Measurements from ENCODE around the gene NRXN3. TPM values are rescaled to one million over a fixed set of nuclear protein-coding genes. Genes with fewer than 3 reads are reported as not detected.

Gene NRXN3
- total and polyA plus RNA-seq, 8 donors = 0.29 to 41.1 (median 9.1) TPM

- H3K27me3 ChIP-seq = no peaks in the 10 kb centered on the region
- TF ChIP-seq POLR2A (IDR thresholded peaks at IDR 0.05) (no peak), EP300 (IDR thresholded peaks at IDR 0.05) (no peak), POLR2AphosphoS5 (IDR thresholded peaks at IDR 0.05) (no peak)
- TF ChIP-seq, protein P1, sequence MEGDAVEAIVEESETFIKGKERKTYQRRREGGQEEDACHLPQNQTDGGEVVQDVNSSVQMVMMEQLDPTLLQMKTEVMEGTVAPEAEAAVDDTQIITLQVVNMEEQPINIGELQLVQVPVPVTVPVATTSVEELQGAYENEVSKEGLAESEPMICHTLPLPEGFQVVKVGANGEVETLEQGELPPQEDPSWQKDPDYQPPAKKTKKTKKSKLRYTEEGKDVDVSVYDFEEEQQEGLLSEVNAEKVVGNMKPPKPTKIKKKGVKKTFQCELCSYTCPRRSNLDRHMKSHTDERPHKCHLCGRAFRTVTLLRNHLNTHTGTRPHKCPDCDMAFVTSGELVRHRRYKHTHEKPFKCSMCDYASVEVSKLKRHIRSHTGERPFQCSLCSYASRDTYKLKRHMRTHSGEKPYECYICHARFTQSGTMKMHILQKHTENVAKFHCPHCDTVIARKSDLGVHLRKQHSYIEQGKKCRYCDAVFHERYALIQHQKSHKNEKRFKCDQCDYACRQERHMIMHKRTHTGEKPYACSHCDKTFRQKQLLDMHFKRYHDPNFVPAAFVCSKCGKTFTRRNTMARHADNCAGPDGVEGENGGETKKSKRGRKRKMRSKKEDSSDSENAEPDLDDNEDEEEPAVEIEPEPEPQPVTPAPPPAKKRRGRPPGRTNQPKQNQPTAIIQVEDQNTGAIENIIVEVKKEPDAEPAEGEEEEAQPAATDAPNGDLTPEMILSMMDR (IDR thresholded peaks at IDR 0.05) = no peak
- WGBS, 5 donors = 64 to 82% (median 77%) methylated on average over 1 of the region's 1 CpG
- H3K27ac ChIP-seq = no peak overlapping the region
- intact Hi-C loops (cut with DNase I; ENCODE audit: low total_unique reads) = no loop called here
- H3K4me1 ChIP-seq = peaks cover 0 to 17% (median 6%) of the 10 kb centered on the region in 4 donors
- no peaks in the 10 kb centered on the region for H3K36me3 ChIP-seq
- no peak overlapping the region for H3K4me3 ChIP-seq
- DNase-seq = no peak
- no peaks in the 10 kb centered on the region for H3K9me3 ChIP-seq
Observed at GRCh38 chr14:79544698-79545070, 1374.5 kb downstream of the NRXN3 start.

DNA sequence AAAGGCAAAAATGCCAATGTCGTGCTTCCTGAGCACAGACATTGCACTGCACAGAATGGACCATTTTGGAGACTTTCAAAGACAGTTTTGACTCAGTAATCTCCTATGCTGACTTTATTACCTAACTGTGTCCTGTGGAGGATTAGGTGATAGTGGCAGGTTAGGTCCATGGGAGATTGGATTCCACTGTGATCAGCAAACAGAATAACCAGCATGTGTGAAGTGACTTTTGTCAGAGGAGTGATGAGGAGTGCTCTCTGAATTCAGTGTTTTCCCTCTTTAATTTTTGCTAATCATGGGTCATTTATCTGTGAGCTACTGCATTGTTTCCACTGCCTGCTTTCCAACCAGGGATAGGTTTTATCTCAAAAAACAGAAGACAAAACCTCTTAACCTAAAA is 1378.7 kb downstream of the NRXN3 start:
- Histone ChIP-seq H3K4me1 (peaks cover 0 to 10% (median 3%) of the 10 kb centered on the region in 4 donors), H3K4me3 (no peak overlapping the region), H3K27ac (no peak overlapping the region), H3K36me3 (no peaks in the 10 kb centered on the region), H3K9me3 (no peaks in the 10 kb centered on the region), H3K27me3 (no peaks in the 10 kb centered on the region)
- WGBS, 5 donors = 73 to 89% (median 82%) methylated on average over 1 of the region's 1 CpG
- no peak for DNase-seq
- TF ChIP-seq, protein P1 (IDR thresholded peaks at IDR 0.05) = no peak
- TF ChIP-seq POLR2AphosphoS5 (IDR thresholded peaks at IDR 0.05) = no peak
- TF ChIP-seq EP300 (IDR thresholded peaks at IDR 0.05) = no peak
- TF ChIP-seq POLR2A (IDR thresholded peaks at IDR 0.05) = no peak
- intact Hi-C loops (cut with DNase I; ENCODE audit: low total_unique reads) = no loop called here

DNA sequence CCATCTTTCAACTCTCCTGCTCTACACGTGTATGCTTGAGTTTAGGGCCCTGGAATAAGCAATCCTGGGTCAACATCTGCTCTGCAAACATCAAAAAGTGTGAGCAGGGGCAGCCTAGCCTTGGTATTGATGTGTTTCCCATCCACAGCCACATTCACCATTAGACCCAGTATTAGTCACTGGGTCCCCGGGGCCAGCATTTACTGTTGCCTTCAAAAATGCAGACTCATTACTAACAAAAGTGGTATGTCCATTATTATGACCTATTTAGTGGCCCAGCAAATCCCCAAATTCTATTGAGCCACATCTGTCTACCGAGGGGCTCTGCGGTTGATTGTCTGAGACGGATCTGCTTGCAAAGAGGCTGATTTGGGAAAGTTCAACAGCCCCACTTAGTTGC is 1379.3 kb downstream of the NRXN3 start:
- no peaks in the 10 kb centered on the region for H3K27me3 ChIP-seq
- H3K4me1 ChIP-seq = peaks cover 0 to 5% (median under 1%) of the 10 kb centered on the region in 4 donors
- intact Hi-C loops (cut with DNase I; ENCODE audit: low total_unique reads) = no loop called here
- DNase-seq = no peak
- H3K9me3 ChIP-seq = no peaks in the 10 kb centered on the region
- TF ChIP-seq, protein P1 (IDR thresholded peaks at IDR 0.05) = no peak
- TF ChIP-seq POLR2A (IDR thresholded peaks at IDR 0.05) = no peak
- TF ChIP-seq EP300 (IDR thresholded peaks at IDR 0.05) = no peak
- TF ChIP-seq POLR2AphosphoS5 (IDR thresholded peaks at IDR 0.05) = no peak
- H3K27ac ChIP-seq = no peak overlapping the region
- no peaks in the 10 kb centered on the region for H3K36me3 ChIP-seq
- no peak overlapping the region for H3K4me3 ChIP-seq
- 70 to 90% (median 82%) methylated on average over 5 of the region's 5 CpGs for WGBS, 5 donors

DNA sequence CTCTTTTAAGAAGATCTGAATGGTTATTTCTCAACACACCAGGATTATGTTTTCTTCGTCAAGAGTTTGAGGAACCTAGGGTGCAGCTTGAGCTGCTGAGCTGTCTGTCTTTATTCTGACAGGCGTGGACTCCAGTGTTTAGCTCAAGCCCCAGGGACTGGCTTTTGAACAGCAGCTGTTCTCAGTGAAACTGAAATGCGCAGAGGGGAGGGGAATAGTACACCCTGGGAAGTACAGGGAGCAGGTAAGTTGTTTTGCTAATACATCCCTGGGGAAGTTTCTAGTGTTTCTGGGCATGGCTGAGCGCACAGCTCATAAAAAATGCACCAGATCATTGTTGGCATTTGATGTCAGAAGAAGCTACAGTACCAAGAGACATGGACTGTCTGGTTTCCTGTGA is 1381.3 kb downstream of the NRXN3 start:
- TF ChIP-seq POLR2AphosphoS5 (IDR thresholded peaks at IDR 0.05) (no peak), POLR2A (IDR thresholded peaks at IDR 0.05) (no peak), EP300 (IDR thresholded peaks at IDR 0.05) (no peak)
- TF ChIP-seq, protein P1 (IDR thresholded peaks at IDR 0.05) = no peak
- H3K36me3 ChIP-seq = no peaks in the 10 kb centered on the region
- no peak for DNase-seq
- no peaks in the 10 kb centered on the region for H3K27me3 ChIP-seq
- no peak overlapping the region for H3K4me3 ChIP-seq
- intact Hi-C loops (cut with DNase I; ENCODE audit: low total_unique reads) = no loop called here
- no peak overlapping the region for H3K27ac ChIP-seq
- peaks cover 0 to 5% (median 0%) of the 10 kb centered on the region in 4 donors for H3K4me1 ChIP-seq
- WGBS, 5 donors = 67 to 79% (median 74%) methylated on average over 4 of the region's 4 CpGs
- H3K9me3 ChIP-seq = no peaks in the 10 kb centered on the region

Data from stomach (tissue), 9 donors.